HL-60/S4 (cell line): ENCODE data around the gene MYL6B.

Source experiments
- in situ Hi-C: fragments of 300-500 bp; cut with MboI; formaldehyde crosslinking; loops from 2 replicates; pipeline ENCODE4 v1.14.3; 2022; ENCODE audit warnings: low sequenced_read_pairs

The MYL6B gene

GRCh38 chr12:56163533-56164344, 11.4 kb downstream of the MYL6B start:
- in situ Hi-C loops = no loop called here

GRCh38 chr12:56164345-56164729, 11.9 kb downstream of the MYL6B start:
- in situ Hi-C loops = no loop called here

GRCh38 chr12:56165369-56165768, 13.0 kb downstream of the MYL6B start:
- in situ Hi-C loops = loop anchor here (5.0 kb wide), 1 partner anchor 33 kb away; no protein-coding TSS in a partner anchor

GRCh38 chr12:56169229-56169759, 16.9 kb downstream of the MYL6B start:
- in situ Hi-C loops = loop anchor here (5.0 kb wide), 1 partner anchor 37 kb away; no protein-coding TSS in a partner anchor

- in situ Hi-C loops = no loop called here
Measured at GRCh38 chr12:56172839-56173238, 20.5 kb downstream of the MYL6B start.

GRCh38 chr12:56178347-56178746, 26.0 kb downstream of the MYL6B start:
- in situ Hi-C loops = no loop called here

- in situ Hi-C loops = no loop called here
Measured at GRCh38 chr12:56186957-56187356, 34.6 kb downstream of the MYL6B start.

- in situ Hi-C loops = no loop called here
Measured at GRCh38 chr12:56188131-56188777, 35.9 kb downstream of the MYL6B start.

GRCh38 chr12:56188778-56189098, 36.4 kb downstream of the MYL6B start:
- in situ Hi-C loops = no loop called here

- in situ Hi-C loops = no loop called here
Measured at GRCh38 chr12:56189099-56189917, 36.9 kb downstream of the MYL6B start, which contains the start of gene SMARCC2. Gene SMARCC2 (minus strand): TSS chr12:56189483. CDS start chr12:56189461, 22 bp downstream.

GRCh38 chr12:56189918-56190694, 37.7 kb downstream of the MYL6B start:
- in situ Hi-C loops = loop anchor here (10.0 kb wide), 1 partner anchor 275 kb away; the partner anchor contains the start of gene SPRYD4

GRCh38 chr12:56190695-56191155, 38.3 kb downstream of the MYL6B start:
- in situ Hi-C loops = loop anchor here (10.0 kb wide), 1 partner anchor 274 kb away; the partner anchor contains the start of gene SPRYD4

GRCh38 chr12:56192582-56192981, 40.2 kb downstream of the MYL6B start:
- in situ Hi-C loops = loop anchor here (10.0 kb wide), 1 partner anchor 272 kb away; the partner anchor contains the start of gene SPRYD4

GRCh38 chr12:56193025-56193578, 40.7 kb downstream of the MYL6B start:
- in situ Hi-C loops = loop anchor here (10.0 kb wide), 1 partner anchor 272 kb away; the partner anchor contains the start of gene SPRYD4

GRCh38 chr12:56196818-56197550, 44.6 kb downstream of the MYL6B start:
- in situ Hi-C loops = loop anchor here (10.0 kb wide), 1 partner anchor 268 kb away; the partner anchor contains the start of gene SPRYD4

- in situ Hi-C loops = loop anchor here (10.0 kb wide), 1 partner anchor 267 kb away; the partner anchor contains the start of gene SPRYD4
Measured at GRCh38 chr12:56197921-56198635, 45.7 kb downstream of the MYL6B start.

GRCh38 chr12:56198836-56199235, 46.4 kb downstream of the MYL6B start:
- in situ Hi-C loops = loop anchor here (10.0 kb wide), 1 partner anchor 266 kb away; the partner anchor contains the start of gene SPRYD4

- in situ Hi-C loops = no loop called here
Measured at GRCh38 chr12:56202366-56202765, 50.0 kb downstream of the MYL6B start.
